Esophagus (tissue), 2 donors: ENCODE measurements around the gene LCN1. TPM values are rescaled to one million over a fixed set of nuclear protein-coding genes. Genes with fewer than 3 reads are reported as not detected.

Source experiments
- H3K27ac ChIP-seq, 2 donors: one replicate each; pipeline ENCODE4 v1.5.1; 2013; ENCODE audit warnings: low read depth in 2 of 2, mild to moderate bottlenecking in 2 of 2, inconsistent platforms in 1 of 2, low read length in 1 of 2, moderate library complexity in 1 of 2
- H3K27me3 ChIP-seq, 2 donors: one replicate each; pipeline ENCODE4 v1.6.1; 2013; ENCODE audit warnings: low read length in 2 of 2, control low read depth in 1 of 2, mild to moderate bottlenecking in 1 of 2; ENCODE audit not compliant: insufficient read depth in 2 of 2, control insufficient read depth in 1 of 2
- H3K36me3 ChIP-seq, 2 donors: one replicate each; pipeline ENCODE4 v1.6.1; 2013; ENCODE audit warnings: low read length in 1 of 2; ENCODE audit not compliant: control insufficient read depth in 2 of 2, insufficient read depth in 2 of 2
- H3K4me1 ChIP-seq, 2 donors: one replicate each; pipeline ENCODE4 v1.6.1; 2013; ENCODE audit warnings: low read length in 1 of 2; ENCODE audit not compliant: control insufficient read depth in 2 of 2, insufficient read depth in 2 of 2
- H3K4me3 ChIP-seq, 2 donors: one replicate each; pipeline ENCODE4 v1.5.1; 2013; ENCODE audit warnings: low read length in 2 of 2, mild to moderate bottlenecking in 2 of 2, low read depth in 1 of 2, moderate library complexity in 1 of 2
- H3K9me3 ChIP-seq, 2 donors: one replicate each; pipeline ENCODE4 v1.6.1; 2013; ENCODE audit warnings: mild to moderate bottlenecking in 2 of 2, low read depth in 1 of 2, low read length in 1 of 2, moderate library complexity in 1 of 2; ENCODE audit not compliant: control insufficient read depth in 2 of 2, insufficient read depth in 1 of 2
- WGBS, 2 donors: extraction: QIAGEN DNeasy Blood & Tissue Kit; methylation state at CpG; one replicate each; pipeline ENCODE4 v1.1.7; 2013; 5-methylcytosine and 5-hydroxymethylcytosine counted together
- polyA plus RNA-seq, 2 donors: library from polyadenylated mRNA; stranded (reverse); fragments of 200-250 nt; gene quantifications; one replicate each; pipeline ENCODE4 v1.2.3, GENCODE V29; 2013
- donor health status: healthy with polysubstance abuse.
- donor health status: Bipolar disorder and iron deficiency.

Gene LCN1
- polyA plus RNA-seq, 2 donors: not detected

- Histone ChIP-seq H3K27me3 (no peaks in the 10 kb centered on the region), H3K27ac (no peak overlapping the region)
- WGBS, 2 donors: 90 to 91% methylated on average over 41 of the region's 41 CpGs
These were observed 17.6 kb upstream of the LCN1 start for GRCh38 chr9:135503371-135504261.

GRCh38 chr9:135504262-135505243 is 16.7 kb upstream of the LCN1 start:
- no peak overlapping the region for H3K27ac ChIP-seq
- H3K27me3 ChIP-seq: no peaks in the 10 kb centered on the region
- H3K4me1 ChIP-seq: peaks cover 6 to 10% of the 10 kb centered on the region in 2 donors
- H3K4me3 ChIP-seq: no peak overlapping the region
- H3K36me3 ChIP-seq: peaks cover 6 to 23% of the 10 kb centered on the region in 2 donors
- 66 to 68% methylated on average over 21 of the region's 21 CpGs for WGBS, 2 donors
- H3K9me3 ChIP-seq: peaks cover 0 to 3% of the 10 kb centered on the region in 2 donors

More at GRCh38 chr9:135503371-135504261, 17.6 kb upstream of the LCN1 start:
- peaks cover 6 to 23% of the 10 kb centered on the region in 2 donors for H3K36me3 ChIP-seq
- H3K4me3 ChIP-seq: no peak overlapping the region
- H3K9me3 ChIP-seq: peaks cover 0 to under 1% of the 10 kb centered on the region in 2 donors
- peaks cover 6 to 10% of the 10 kb centered on the region in 2 donors for H3K4me1 ChIP-seq

GRCh38 chr9:135505406-135506187 is 15.6 kb upstream of the LCN1 start:
- H3K27ac ChIP-seq: no peak overlapping the region
- peaks cover 0 to 3% of the 10 kb centered on the region in 2 donors for H3K9me3 ChIP-seq
- peaks cover 6 to 10% of the 10 kb centered on the region in 2 donors for H3K4me1 ChIP-seq
- peaks cover 6 to 23% of the 10 kb centered on the region in 2 donors for H3K36me3 ChIP-seq
- H3K4me3 ChIP-seq: no peak overlapping the region
- no peaks in the 10 kb centered on the region for H3K27me3 ChIP-seq
- 84 to 86% methylated on average over 22 to 24 of the region's 24 CpGs for WGBS, 2 donors

GRCh38 chr9:135506327-135507103 is 14.7 kb upstream of the LCN1 start:
- H3K9me3 ChIP-seq: peaks cover 0 to 3% of the 10 kb centered on the region in 2 donors
- no peak overlapping the region for H3K4me3 ChIP-seq
- no peaks in the 10 kb centered on the region for H3K27me3 ChIP-seq
- WGBS, 2 donors: 63 to 71% methylated on average over 12 to 14 of the region's 14 CpGs
- H3K27ac ChIP-seq: no peak overlapping the region
- peaks cover 3 to 6% of the 10 kb centered on the region in 2 donors for H3K4me1 ChIP-seq
- H3K36me3 ChIP-seq: peaks cover 6 to 23% of the 10 kb centered on the region in 2 donors

- Histone ChIP-seq H3K27me3 (no peaks in the 10 kb centered on the region), H3K4me1 (peaks cover 0 to 5% of the 10 kb centered on the region in 2 donors), H3K4me3 (no peak overlapping the region), H3K36me3 (peaks cover 6 to 23% of the 10 kb centered on the region in 2 donors), H3K9me3 (peaks cover 0 to 3% of the 10 kb centered on the region in 2 donors), H3K27ac (no peak overlapping the region)
- WGBS, 2 donors: 84 to 87% methylated on average over 22 to 23 of the region's 23 CpGs
These were observed 13.9 kb upstream of the LCN1 start for GRCh38 chr9:135507104-135508035.

GRCh38 chr9:135508211-135508820 is 12.9 kb upstream of the LCN1 start:
- 91% methylated on average over 9 of the region's 9 CpGs for WGBS, 2 donors
- Histone ChIP-seq H3K4me3 (no peak overlapping the region), H3K9me3 (peaks cover 0 to 3% of the 10 kb centered on the region in 2 donors), H3K27me3 (no peaks in the 10 kb centered on the region), H3K4me1 (peaks cover 0 to 5% of the 10 kb centered on the region in 2 donors), H3K27ac (no peak overlapping the region), H3K36me3 (peaks cover 6 to 16% of the 10 kb centered on the region in 2 donors)

- H3K9me3 ChIP-seq: peaks cover 0 to 3% of the 10 kb centered on the region in 2 donors
- H3K4me3 ChIP-seq: no peak overlapping the region
- peaks cover 0 to 2% of the 10 kb centered on the region in 2 donors for H3K4me1 ChIP-seq
- no peaks in the 10 kb centered on the region for H3K27me3 ChIP-seq
- 85 to 87% methylated on average over 2 of the region's 2 CpGs for WGBS, 2 donors
- H3K36me3 ChIP-seq: peaks cover 0 to 5% of the 10 kb centered on the region in 2 donors
- H3K27ac ChIP-seq: no peak overlapping the region
These were observed 11.8 kb upstream of the LCN1 start for GRCh38 chr9:135509458-135509857.
